ENCODE data around the gene RAP1GDS1.

RAP1GDS1 gene

GRCh38 chr4:98480535-98480934 lies 219.4 kb downstream of the RAP1GDS1 start:
- no peak for DNase-seq (ENCODE audit: low read depth, low spot score)

GRCh38 chr4:98481167-98481566 lies 220.0 kb downstream of the RAP1GDS1 start:
- no peak for DNase-seq (ENCODE audit: low read depth, low spot score)

GRCh38 chr4:98482503-98482846 lies 221.3 kb downstream of the RAP1GDS1 start:
- DNase-seq (ENCODE audit: low read depth, low spot score), result no peak

GRCh38 chr4:98482847-98483806 lies 221.9 kb downstream of the RAP1GDS1 start:
- peak; percentile 45 for DNase-seq (ENCODE audit: low read depth, low spot score)

GRCh38 chr4:98484031-98484430 lies 222.8 kb downstream of the RAP1GDS1 start:
- peak; percentile 42 for DNase-seq (ENCODE audit: low read depth, low spot score)

- no peak for DNase-seq (ENCODE audit: low read depth, low spot score)
These were observed 224.7 kb downstream of the RAP1GDS1 start for GRCh38 chr4:98485816-98486345.

GRCh38 chr4:98490251-98490650 lies 229.1 kb downstream of the RAP1GDS1 start:
- no peak for DNase-seq (ENCODE audit: low read depth, low spot score)

GRCh38 chr4:98491899-98492559 lies 230.8 kb downstream of the RAP1GDS1 start:
- DNase-seq (ENCODE audit: low read depth, low spot score), result peak; percentile 93

GRCh38 chr4:98493296-98493695 lies 232.1 kb downstream of the RAP1GDS1 start:
- DNase-seq (ENCODE audit: low read depth, low spot score), result no peak
